WTC11 (cell line): Measurements from ENCODE around the gene OTOGL. TPM values are rescaled to one million over a fixed set of nuclear protein-coding genes. Genes with fewer than 3 reads are reported as not detected.

Source experiments
- ATAC-seq: fragments of 200-7000 bp; cut with Tn5 transposase; 2 replicates; pipeline ENCODE4 v1.10.0; 2021; ENCODE audit warnings: mild to moderate bottlenecking, moderate library complexity
- CTCF ChIA-PET: fragments of 300-600 bp; sonication (Branson Sonifier 250); formaldehyde crosslinking; loops from one replicate; lab custom pipeline; 2021; ENCODE audit warnings: antibody characterized with exemption; lab: Charles Lee
- POLR2A ChIA-PET: fragments of 350-600 bp; sonication (Branson Sonifier 250); formaldehyde crosslinking; loops from one replicate; lab custom pipeline; 2021; ENCODE audit warnings: antibody characterized with exemption; lab: Charles Lee
- DNase-seq: peaks from one replicate; pipeline ENCODE4 v3.0.0; 2021; ENCODE audit warnings: low spot score
- H3K27ac Mint-ChIP-seq: 2 replicates; pipeline ENCODE4 v1.8.0; 2021; ENCODE audit warnings: mixed read lengths
- H3K27me3 Mint-ChIP-seq: 2 replicates; pipeline ENCODE4 v1.8.0; 2021; ENCODE audit warnings: low read depth, mild to moderate bottlenecking, moderate library complexity, mixed read lengths
- H3K36me3 Mint-ChIP-seq: 2 replicates; pipeline ENCODE4 v1.8.0; 2021; ENCODE audit warnings: mixed read lengths
- H3K4me1 Mint-ChIP-seq: 2 replicates; pipeline ENCODE4 v1.8.0; 2022; ENCODE audit warnings: mixed read lengths
- H3K4me3 Mint-ChIP-seq: 2 replicates; pipeline ENCODE4 v1.8.0; 2021; ENCODE audit warnings: mild to moderate bottlenecking, moderate library complexity, mixed read lengths
- H3K9me3 Mint-ChIP-seq: 2 replicates; pipeline ENCODE4 v1.8.0; 2021; ENCODE audit warnings: mixed read lengths
- CREB1 ChIP-seq: sonication (generic); formaldehyde crosslinking; IDR thresholded peaks from 2 replicates; pipeline ENCODE4 v1.8.0; 2023; ENCODE audit warnings: mild to moderate bottlenecking, missing genetic modification reagents
- ETV6 ChIP-seq: sonication (generic); formaldehyde crosslinking; IDR thresholded peaks from 2 replicates; pipeline ENCODE4 v1.8.1; 2022; ENCODE audit warnings: mild to moderate bottlenecking, missing genetic modification reagents
- NR2C2 ChIP-seq: sonication (generic); formaldehyde crosslinking; IDR thresholded peaks from 2 replicates; pipeline ENCODE4 v1.8.0; 2022; ENCODE audit warnings: mild to moderate bottlenecking, missing genetic modification reagents
- RELA ChIP-seq: sonication (generic); formaldehyde crosslinking; IDR thresholded peaks from 2 replicates; pipeline ENCODE4 v1.8.1; 2022; ENCODE audit warnings: missing genetic modification reagents, mild to moderate bottlenecking, borderline replicate concordance
- SOX15 ChIP-seq: fragments of 250-450 bp; sonication (Bioruptor Pico); IDR thresholded peaks from 2 replicates; pipeline ENCODE4 v1.9.0; 2021; ENCODE audit warnings: mild to moderate bottlenecking
- TCF7 ChIP-seq: sonication (generic); formaldehyde crosslinking; IDR thresholded peaks from 2 replicates; pipeline ENCODE4 v1.8.0; 2022; ENCODE audit warnings: mild to moderate bottlenecking, low read depth, missing genetic modification reagents, moderate library complexity
- ZNF317 ChIP-seq: sonication (generic); formaldehyde crosslinking; IDR thresholded peaks from 2 replicates; pipeline ENCODE4 v1.8.1; 2023; ENCODE audit warnings: low read depth, mild to moderate bottlenecking, moderate library complexity, missing genetic modification reagents, borderline replicate concordance
- ZNF423 ChIP-seq: fragments of 250-450 bp; sonication (Bioruptor Pico); IDR thresholded peaks from 2 replicates; pipeline ENCODE4 v2.1.2; 2022; ENCODE audit warnings: mild to moderate bottlenecking, moderate library complexity
- total RNA-seq: library from RNA; stranded (reverse); gene quantifications from 3 replicates; pipeline ENCODE4 v1.2.3, GENCODE V29; 2021
- TF ChIP-seq, protein P1 (sequence below): sonication (generic); formaldehyde crosslinking; IDR thresholded peaks from 2 replicates; pipeline ENCODE4 v1.8.1; 2022; ENCODE audit warnings: mild to moderate bottlenecking, missing genetic modification reagents, moderate library complexity, borderline replicate concordance
- TF ChIP-seq, protein P2 (sequence below): sonication (generic); formaldehyde crosslinking; conservative IDR thresholded peaks from 2 replicates; pipeline ENCODE4 v1.8.1; 2023; ENCODE audit warnings: mild to moderate bottlenecking, low read depth, missing genetic modification reagents, moderate library complexity
- TF ChIP-seq, protein P3 (sequence below): sonication (generic); formaldehyde crosslinking; IDR thresholded peaks from 2 replicates; pipeline ENCODE4 v1.8.0; 2022; ENCODE audit warnings: mild to moderate bottlenecking, missing genetic modification reagents
- TF ChIP-seq, protein P4 (sequence below): sonication (generic); formaldehyde crosslinking; IDR thresholded peaks from 2 replicates; pipeline ENCODE4 v1.8.1; 2023; ENCODE audit warnings: mild to moderate bottlenecking, missing genetic modification reagents
- TF ChIP-seq, protein P5 (sequence below): sonication (generic); formaldehyde crosslinking; IDR thresholded peaks from 2 replicates; pipeline ENCODE4 v1.8.0; 2023; ENCODE audit warnings: missing genetic modification reagents
- TF ChIP-seq, protein P6 (sequence below): fragments of 250-450 bp; sonication (Bioruptor Pico); IDR thresholded peaks from 2 replicates; pipeline ENCODE4 v2.1.2; 2022; ENCODE audit warnings: mild to moderate bottlenecking, moderate library complexity
- TF ChIP-seq, protein P7 (sequence below): sonication (generic); formaldehyde crosslinking; IDR thresholded peaks from 2 replicates; pipeline ENCODE4 v1.8.0; 2022; ENCODE audit warnings: missing genetic modification reagents
- TF ChIP-seq, protein P8 (sequence below): fragments of 250-450 bp; sonication (Bioruptor Pico); IDR thresholded peaks from 2 replicates; pipeline ENCODE4 v1.9.0; 2021; ENCODE audit warnings: mild to moderate bottlenecking
- TF ChIP-seq, protein P9 (sequence below): sonication (generic); formaldehyde crosslinking; IDR thresholded peaks from 2 replicates; pipeline ENCODE4 v1.8.1; 2023; ENCODE audit warnings: mild to moderate bottlenecking, moderate library complexity, missing genetic modification reagents
- TF ChIP-seq, protein P10 (sequence below): sonication (generic); formaldehyde crosslinking; IDR thresholded peaks from 2 replicates; pipeline ENCODE4 v1.8.0; 2023; ENCODE audit warnings: missing genetic modification reagents, mild to moderate bottlenecking, borderline replicate concordance

The OTOGL gene
- total RNA-seq, 1 experiment from 2014 or later = 0.55 TPM

DNA sequence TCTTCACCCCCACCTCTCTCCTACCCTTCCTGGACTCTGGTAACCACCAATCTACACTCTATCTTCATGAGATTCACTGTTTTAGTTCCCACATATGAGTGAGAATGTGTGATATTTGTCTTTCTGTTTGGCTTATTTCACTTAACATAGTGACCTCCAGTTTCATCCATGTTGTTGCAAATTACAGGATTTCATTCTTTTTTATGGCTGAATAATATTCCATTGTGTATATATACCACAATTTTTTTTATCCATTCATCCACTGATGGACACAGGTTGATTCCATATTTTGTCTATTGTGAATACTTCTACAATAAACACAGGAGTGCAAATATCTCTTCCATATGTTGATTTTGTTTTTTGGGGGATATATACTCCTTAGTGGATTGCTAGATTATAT lies 140.5 kb downstream of the OTOGL start:
- Mint-ChIP-seq H3K27me3 (no peaks in the 10 kb centered on the region), H3K36me3 (no peaks in the 10 kb centered on the region), H3K4me3 (no peak overlapping the region), H3K27ac (no peak overlapping the region), H3K4me1 (peaks cover 14% of the 10 kb centered on the region), H3K9me3 (peaks cover 5% of the 10 kb centered on the region)
- CTCF ChIA-PET = interaction anchor here (0.8 kb wide), 1 partner anchor 45 kb away, joined by 3 read pairs; no protein-coding TSS in a partner anchor
- POLR2A ChIA-PET = no interaction called here
- ATAC-seq (no peak), DNase-seq (no peak)
- TF ChIP-seq, protein P1, sequence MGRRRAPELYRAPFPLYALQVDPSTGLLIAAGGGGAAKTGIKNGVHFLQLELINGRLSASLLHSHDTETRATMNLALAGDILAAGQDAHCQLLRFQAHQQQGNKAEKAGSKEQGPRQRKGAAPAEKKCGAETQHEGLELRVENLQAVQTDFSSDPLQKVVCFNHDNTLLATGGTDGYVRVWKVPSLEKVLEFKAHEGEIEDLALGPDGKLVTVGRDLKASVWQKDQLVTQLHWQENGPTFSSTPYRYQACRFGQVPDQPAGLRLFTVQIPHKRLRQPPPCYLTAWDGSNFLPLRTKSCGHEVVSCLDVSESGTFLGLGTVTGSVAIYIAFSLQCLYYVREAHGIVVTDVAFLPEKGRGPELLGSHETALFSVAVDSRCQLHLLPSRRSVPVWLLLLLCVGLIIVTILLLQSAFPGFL = no peak
- TF ChIP-seq, protein P2, sequence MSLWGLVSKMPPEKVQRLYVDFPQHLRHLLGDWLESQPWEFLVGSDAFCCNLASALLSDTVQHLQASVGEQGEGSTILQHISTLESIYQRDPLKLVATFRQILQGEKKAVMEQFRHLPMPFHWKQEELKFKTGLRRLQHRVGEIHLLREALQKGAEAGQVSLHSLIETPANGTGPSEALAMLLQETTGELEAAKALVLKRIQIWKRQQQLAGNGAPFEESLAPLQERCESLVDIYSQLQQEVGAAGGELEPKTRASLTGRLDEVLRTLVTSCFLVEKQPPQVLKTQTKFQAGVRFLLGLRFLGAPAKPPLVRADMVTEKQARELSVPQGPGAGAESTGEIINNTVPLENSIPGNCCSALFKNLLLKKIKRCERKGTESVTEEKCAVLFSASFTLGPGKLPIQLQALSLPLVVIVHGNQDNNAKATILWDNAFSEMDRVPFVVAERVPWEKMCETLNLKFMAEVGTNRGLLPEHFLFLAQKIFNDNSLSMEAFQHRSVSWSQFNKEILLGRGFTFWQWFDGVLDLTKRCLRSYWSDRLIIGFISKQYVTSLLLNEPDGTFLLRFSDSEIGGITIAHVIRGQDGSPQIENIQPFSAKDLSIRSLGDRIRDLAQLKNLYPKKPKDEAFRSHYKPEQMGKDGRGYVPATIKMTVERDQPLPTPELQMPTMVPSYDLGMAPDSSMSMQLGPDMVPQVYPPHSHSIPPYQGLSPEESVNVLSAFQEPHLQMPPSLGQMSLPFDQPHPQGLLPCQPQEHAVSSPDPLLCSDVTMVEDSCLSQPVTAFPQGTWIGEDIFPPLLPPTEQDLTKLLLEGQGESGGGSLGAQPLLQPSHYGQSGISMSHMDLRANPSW (CRISPR knock-in tag) = no peak
- TF ChIP-seq ETV6 (CRISPR knock-in tag) = no peak
- no peak for TF ChIP-seq RELA
- no peak for TF ChIP-seq ZNF423
- TF ChIP-seq, protein P3, sequence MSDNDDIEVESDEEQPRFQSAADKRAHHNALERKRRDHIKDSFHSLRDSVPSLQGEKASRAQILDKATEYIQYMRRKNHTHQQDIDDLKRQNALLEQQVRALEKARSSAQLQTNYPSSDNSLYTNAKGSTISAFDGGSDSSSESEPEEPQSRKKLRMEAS = no peak
- TF ChIP-seq, protein P4, sequence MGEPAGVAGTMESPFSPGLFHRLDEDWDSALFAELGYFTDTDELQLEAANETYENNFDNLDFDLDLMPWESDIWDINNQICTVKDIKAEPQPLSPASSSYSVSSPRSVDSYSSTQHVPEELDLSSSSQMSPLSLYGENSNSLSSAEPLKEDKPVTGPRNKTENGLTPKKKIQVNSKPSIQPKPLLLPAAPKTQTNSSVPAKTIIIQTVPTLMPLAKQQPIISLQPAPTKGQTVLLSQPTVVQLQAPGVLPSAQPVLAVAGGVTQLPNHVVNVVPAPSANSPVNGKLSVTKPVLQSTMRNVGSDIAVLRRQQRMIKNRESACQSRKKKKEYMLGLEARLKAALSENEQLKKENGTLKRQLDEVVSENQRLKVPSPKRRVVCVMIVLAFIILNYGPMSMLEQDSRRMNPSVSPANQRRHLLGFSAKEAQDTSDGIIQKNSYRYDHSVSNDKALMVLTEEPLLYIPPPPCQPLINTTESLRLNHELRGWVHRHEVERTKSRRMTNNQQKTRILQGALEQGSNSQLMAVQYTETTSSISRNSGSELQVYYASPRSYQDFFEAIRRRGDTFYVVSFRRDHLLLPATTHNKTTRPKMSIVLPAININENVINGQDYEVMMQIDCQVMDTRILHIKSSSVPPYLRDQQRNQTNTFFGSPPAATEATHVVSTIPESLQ (CRISPR knock-in tag) = no peak
- TF ChIP-seq, protein P5, sequence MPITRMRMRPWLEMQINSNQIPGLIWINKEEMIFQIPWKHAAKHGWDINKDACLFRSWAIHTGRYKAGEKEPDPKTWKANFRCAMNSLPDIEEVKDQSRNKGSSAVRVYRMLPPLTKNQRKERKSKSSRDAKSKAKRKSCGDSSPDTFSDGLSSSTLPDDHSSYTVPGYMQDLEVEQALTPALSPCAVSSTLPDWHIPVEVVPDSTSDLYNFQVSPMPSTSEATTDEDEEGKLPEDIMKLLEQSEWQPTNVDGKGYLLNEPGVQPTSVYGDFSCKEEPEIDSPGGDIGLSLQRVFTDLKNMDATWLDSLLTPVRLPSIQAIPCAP (CRISPR knock-in tag) = no peak
- no peak for TF ChIP-seq ZNF317
- TF ChIP-seq, protein P6, sequence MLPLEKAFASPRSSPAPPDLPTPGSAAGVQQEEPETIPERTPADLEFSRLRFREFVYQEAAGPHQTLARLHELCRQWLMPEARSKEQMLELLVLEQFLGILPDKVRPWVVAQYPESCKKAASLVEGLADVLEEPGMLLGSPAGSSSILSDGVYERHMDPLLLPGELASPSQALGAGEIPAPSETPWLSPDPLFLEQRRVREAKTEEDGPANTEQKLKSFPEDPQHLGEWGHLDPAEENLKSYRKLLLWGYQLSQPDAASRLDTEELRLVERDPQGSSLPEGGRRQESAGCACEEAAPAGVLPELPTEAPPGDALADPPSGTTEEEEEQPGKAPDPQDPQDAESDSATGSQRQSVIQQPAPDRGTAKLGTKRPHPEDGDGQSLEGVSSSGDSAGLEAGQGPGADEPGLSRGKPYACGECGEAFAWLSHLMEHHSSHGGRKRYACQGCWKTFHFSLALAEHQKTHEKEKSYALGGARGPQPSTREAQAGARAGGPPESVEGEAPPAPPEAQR (CRISPR knock-in tag) = no peak
- TF ChIP-seq TCF7 = no peak
- TF ChIP-seq, protein P7, sequence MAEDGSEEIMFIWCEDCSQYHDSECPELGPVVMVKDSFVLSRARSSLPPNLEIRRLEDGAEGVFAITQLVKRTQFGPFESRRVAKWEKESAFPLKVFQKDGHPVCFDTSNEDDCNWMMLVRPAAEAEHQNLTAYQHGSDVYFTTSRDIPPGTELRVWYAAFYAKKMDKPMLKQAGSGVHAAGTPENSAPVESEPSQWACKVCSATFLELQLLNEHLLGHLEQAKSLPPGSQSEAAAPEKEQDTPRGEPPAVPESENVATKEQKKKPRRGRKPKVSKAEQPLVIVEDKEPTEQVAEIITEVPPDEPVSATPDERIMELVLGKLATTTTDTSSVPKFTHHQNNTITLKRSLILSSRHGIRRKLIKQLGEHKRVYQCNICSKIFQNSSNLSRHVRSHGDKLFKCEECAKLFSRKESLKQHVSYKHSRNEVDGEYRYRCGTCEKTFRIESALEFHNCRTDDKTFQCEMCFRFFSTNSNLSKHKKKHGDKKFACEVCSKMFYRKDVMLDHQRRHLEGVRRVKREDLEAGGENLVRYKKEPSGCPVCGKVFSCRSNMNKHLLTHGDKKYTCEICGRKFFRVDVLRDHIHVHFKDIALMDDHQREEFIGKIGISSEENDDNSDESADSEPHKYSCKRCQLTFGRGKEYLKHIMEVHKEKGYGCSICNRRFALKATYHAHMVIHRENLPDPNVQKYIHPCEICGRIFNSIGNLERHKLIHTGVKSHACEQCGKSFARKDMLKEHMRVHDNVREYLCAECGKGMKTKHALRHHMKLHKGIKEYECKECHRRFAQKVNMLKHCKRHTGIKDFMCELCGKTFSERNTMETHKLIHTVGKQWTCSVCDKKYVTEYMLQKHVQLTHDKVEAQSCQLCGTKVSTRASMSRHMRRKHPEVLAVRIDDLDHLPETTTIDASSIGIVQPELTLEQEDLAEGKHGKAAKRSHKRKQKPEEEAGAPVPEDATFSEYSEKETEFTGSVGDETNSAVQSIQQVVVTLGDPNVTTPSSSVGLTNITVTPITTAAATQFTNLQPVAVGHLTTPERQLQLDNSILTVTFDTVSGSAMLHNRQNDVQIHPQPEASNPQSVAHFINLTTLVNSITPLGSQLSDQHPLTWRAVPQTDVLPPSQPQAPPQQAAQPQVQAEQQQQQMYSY (CRISPR knock-in tag) = no peak
- TF ChIP-seq, protein P8, sequence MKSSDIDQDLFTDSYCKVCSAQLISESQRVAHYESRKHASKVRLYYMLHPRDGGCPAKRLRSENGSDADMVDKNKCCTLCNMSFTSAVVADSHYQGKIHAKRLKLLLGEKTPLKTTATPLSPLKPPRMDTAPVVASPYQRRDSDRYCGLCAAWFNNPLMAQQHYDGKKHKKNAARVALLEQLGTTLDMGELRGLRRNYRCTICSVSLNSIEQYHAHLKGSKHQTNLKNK (CRISPR knock-in tag) = no peak
- no peak for TF ChIP-seq NR2C2 (CRISPR knock-in tag)
- TF ChIP-seq, protein P9, sequence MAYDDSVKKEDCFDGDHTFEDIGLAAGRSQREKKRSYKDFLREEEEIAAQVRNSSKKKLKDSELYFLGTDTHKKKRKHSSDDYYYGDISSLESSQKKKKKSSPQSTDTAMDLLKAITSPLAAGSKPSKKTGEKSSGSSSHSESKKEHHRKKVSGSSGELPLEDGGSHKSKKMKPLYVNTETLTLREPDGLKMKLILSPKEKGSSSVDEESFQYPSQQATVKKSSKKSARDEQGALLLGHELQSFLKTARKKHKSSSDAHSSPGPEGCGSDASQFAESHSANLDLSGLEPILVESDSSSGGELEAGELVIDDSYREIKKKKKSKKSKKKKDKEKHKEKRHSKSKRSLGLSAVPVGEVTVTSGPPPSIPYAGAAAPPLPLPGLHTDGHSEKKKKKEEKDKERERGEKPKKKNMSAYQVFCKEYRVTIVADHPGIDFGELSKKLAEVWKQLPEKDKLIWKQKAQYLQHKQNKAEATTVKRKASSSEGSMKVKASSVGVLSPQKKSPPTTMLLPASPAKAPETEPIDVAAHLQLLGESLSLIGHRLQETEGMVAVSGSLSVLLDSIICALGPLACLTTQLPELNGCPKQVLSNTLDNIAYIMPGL (CRISPR knock-in tag) = no peak
- TF ChIP-seq, protein P10, sequence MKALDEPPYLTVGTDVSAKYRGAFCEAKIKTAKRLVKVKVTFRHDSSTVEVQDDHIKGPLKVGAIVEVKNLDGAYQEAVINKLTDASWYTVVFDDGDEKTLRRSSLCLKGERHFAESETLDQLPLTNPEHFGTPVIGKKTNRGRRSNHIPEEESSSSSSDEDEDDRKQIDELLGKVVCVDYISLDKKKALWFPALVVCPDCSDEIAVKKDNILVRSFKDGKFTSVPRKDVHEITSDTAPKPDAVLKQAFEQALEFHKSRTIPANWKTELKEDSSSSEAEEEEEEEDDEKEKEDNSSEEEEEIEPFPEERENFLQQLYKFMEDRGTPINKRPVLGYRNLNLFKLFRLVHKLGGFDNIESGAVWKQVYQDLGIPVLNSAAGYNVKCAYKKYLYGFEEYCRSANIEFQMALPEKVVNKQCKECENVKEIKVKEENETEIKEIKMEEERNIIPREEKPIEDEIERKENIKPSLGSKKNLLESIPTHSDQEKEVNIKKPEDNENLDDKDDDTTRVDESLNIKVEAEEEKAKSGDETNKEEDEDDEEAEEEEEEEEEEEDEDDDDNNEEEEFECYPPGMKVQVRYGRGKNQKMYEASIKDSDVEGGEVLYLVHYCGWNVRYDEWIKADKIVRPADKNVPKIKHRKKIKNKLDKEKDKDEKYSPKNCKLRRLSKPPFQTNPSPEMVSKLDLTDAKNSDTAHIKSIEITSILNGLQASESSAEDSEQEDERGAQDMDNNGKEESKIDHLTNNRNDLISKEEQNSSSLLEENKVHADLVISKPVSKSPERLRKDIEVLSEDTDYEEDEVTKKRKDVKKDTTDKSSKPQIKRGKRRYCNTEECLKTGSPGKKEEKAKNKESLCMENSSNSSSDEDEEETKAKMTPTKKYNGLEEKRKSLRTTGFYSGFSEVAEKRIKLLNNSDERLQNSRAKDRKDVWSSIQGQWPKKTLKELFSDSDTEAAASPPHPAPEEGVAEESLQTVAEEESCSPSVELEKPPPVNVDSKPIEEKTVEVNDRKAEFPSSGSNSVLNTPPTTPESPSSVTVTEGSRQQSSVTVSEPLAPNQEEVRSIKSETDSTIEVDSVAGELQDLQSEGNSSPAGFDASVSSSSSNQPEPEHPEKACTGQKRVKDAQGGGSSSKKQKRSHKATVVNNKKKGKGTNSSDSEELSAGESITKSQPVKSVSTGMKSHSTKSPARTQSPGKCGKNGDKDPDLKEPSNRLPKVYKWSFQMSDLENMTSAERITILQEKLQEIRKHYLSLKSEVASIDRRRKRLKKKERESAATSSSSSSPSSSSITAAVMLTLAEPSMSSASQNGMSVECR (CRISPR knock-in tag) = no peak
- no peak for TF ChIP-seq SOX15 (CRISPR knock-in tag)
- no peak for TF ChIP-seq CREB1 (CRISPR knock-in tag)
